ENCODE data around the gene VAMP2.

Gene VAMP2

DNA sequence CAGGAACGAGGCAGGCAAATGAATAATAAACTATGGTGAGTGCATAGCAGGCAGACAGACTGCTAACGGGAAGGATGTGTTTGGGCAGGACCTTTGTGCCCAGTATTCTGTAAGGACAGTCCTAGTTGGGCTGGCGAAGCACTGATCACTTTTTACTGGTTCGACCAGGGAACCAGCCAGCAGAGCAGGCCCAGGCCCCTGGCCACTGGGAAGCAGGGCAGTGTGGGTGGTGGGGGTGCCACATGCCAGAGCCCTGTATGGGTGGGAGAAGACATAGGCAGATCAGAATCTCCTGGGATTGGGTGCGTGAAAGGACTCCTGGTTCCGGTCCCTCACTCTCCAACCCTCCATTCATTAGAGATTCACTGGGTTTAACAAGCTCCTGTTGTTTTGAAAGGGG lies 4.0 kb upstream of the VAMP2 start:
- DNase-seq (ENCODE audit: low spot score) (no peak), ATAC-seq (ENCODE audit: low read depth) (no peak)
- Histone ChIP-seq H3K9me3 (ENCODE audit: severe bottlenecking) (no peaks in the 10 kb centered on the region), H3K27ac (ENCODE audit: poor library complexity, severe bottlenecking) (peak overlapping the region; percentile 1), H3K4me3 (ENCODE audit: severe bottlenecking) (no peak overlapping the region), H3K27me3 (ENCODE audit: insufficient read depth, poor library complexity, severe bottlenecking) (no peaks in the 10 kb centered on the region), H3K4me1 (ENCODE audit: insufficient read depth, poor library complexity, severe bottlenecking) (peaks cover 13% of the 10 kb centered on the region), H3K36me3 (ENCODE audit: low read depth) (peaks cover 3% of the 10 kb centered on the region)
- TF ChIP-seq, protein P1, sequence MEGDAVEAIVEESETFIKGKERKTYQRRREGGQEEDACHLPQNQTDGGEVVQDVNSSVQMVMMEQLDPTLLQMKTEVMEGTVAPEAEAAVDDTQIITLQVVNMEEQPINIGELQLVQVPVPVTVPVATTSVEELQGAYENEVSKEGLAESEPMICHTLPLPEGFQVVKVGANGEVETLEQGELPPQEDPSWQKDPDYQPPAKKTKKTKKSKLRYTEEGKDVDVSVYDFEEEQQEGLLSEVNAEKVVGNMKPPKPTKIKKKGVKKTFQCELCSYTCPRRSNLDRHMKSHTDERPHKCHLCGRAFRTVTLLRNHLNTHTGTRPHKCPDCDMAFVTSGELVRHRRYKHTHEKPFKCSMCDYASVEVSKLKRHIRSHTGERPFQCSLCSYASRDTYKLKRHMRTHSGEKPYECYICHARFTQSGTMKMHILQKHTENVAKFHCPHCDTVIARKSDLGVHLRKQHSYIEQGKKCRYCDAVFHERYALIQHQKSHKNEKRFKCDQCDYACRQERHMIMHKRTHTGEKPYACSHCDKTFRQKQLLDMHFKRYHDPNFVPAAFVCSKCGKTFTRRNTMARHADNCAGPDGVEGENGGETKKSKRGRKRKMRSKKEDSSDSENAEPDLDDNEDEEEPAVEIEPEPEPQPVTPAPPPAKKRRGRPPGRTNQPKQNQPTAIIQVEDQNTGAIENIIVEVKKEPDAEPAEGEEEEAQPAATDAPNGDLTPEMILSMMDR (IDR thresholded peaks at IDR 0.05; ENCODE audit: poor library complexity, severe bottlenecking) = no peak

DNA sequence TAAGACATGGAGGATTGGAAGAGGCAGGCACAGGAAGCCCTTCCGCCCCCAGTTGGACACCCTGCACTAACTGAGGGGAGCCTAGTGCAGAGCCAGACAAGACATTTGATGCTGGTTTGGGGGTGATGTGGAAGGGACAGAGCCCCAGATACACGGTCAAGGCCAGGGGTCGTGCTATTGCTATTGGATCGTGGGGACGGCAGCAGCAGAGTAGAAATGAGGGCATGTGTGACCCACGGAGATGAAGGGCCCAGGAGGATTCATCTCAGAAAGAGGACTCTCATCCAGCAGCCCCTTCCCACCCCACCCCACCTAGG lies 2.0 kb upstream of the VAMP2 start:
- Histone ChIP-seq H3K9me3 (ENCODE audit: severe bottlenecking) (no peaks in the 10 kb centered on the region), H3K27me3 (ENCODE audit: insufficient read depth, poor library complexity, severe bottlenecking) (no peaks in the 10 kb centered on the region), H3K4me1 (ENCODE audit: insufficient read depth, poor library complexity, severe bottlenecking) (peaks cover 18% of the 10 kb centered on the region), H3K4me3 (ENCODE audit: severe bottlenecking) (no peak overlapping the region), H3K27ac (ENCODE audit: poor library complexity, severe bottlenecking) (peak overlapping the region; percentile 73), H3K36me3 (ENCODE audit: low read depth) (peaks cover 19% of the 10 kb centered on the region)
- TF ChIP-seq, protein P1 (IDR thresholded peaks at IDR 0.05; ENCODE audit: poor library complexity, severe bottlenecking) = no peak
- DNase-seq (ENCODE audit: low spot score) = no peak
- no peak for ATAC-seq (ENCODE audit: low read depth)

DNA sequence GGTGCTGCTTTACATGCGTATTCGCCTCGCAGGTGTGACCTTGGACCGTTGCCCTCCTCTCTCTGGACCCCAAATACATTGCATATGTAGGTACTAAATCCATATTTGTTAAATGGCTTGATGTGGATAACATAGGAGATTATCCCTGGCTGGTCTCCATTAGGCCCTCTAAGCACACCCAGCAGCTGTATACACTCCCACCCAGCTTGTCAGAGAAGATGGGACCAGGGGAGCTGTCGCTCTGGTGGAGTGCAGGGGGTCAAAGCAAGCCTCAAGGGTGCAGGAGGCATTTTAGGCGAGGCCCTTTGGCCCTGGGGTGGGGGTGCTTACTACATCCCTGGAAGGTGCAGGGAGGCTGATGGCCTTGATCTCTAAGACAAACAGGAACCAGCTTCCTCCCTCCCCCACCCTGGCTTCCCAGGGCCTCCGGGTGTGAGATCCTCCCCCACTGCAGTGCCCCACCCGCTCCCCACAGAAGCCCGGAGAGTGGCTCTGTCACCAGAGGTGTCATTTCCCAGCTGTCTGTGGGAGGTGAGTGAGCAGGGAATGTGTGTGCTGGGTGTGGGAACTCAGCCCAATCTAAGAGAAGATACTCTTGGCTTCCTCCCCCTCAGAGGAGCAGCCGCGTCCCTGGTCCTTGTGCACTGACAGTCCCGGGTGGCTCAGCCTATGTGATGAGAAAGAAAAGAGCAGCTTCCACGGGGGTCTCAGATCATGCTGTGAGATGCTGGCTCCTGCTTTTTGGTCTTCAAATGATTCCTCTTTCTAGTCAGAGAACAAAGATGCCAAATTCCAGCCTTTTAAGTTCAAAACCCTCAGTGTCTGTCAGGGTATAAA lies 1.4 kb upstream of the VAMP2 start:
- no peaks in the 10 kb centered on the region for H3K27me3 ChIP-seq (ENCODE audit: insufficient read depth, poor library complexity, severe bottlenecking)
- peaks cover 25% of the 10 kb centered on the region for H3K36me3 ChIP-seq (ENCODE audit: low read depth)
- ATAC-seq (ENCODE audit: low read depth) = peak; percentile 36; the same call in 2 of the 3 replicates
- TF ChIP-seq, protein P1 (IDR thresholded peaks at IDR 0.05; ENCODE audit: poor library complexity, severe bottlenecking) = no peak
- DNase-seq (ENCODE audit: low spot score) = no peak
- no peaks in the 10 kb centered on the region for H3K9me3 ChIP-seq (ENCODE audit: severe bottlenecking)
- H3K27ac ChIP-seq (ENCODE audit: poor library complexity, severe bottlenecking) = peak overlapping the region; percentile 73
- no peak overlapping the region for H3K4me3 ChIP-seq (ENCODE audit: severe bottlenecking)
- H3K4me1 ChIP-seq (ENCODE audit: insufficient read depth, poor library complexity, severe bottlenecking) = peaks cover 18% of the 10 kb centered on the region

DNA sequence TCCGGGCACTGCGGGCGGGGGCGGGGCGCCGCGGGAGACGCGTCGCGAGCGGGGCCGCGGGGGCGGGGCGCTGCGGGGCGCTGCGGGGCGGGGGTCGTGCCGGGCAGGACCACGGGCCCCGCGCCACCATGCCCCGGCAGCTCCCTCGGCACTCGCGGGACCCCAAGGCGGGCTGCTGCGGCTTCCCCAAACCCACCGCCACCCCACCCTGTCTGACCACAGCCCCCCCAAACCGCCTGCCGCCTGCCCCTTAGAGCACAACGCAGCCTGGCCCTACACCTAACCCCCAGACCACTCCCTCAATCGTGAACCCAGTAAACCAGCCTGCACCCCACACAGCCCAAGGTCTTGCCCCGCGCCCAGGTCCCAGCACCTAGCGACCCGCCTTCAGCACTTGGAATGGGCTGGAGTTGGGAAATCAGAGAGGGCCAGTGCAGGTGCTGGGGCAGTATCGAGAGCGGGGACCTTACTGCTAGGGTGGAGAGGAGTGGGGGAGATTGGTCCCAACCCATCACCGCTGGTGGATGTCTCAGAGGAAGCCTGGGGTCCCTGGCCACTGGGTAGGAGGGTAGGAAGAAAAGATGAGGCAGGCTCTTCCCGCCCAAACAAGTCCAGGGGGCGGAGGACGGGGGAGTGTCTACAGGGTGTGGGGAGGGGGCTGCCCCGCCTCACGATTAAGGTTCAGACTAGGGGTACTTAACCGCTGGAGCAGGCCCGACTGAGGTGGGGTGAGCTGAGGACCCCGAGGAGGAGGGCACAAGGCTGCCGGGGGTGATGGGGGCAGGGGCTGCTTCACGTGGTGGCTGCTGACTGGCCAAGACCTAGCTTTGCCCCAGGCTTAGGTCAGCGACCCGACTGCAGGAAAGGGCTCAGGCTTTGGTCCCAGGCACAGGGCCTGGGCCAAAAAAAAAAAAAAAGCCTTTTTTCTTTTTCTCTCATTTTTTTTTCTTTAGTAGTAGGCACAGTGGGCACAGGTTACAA lies 539 bp upstream of the VAMP2 start:
- Histone ChIP-seq H3K36me3 (ENCODE audit: low read depth) (peaks cover 29% of the 10 kb centered on the region), H3K4me1 (ENCODE audit: insufficient read depth, poor library complexity, severe bottlenecking) (peaks cover 18% of the 10 kb centered on the region), H3K9me3 (ENCODE audit: severe bottlenecking) (no peaks in the 10 kb centered on the region), H3K4me3 (ENCODE audit: severe bottlenecking) (peak overlapping the region; percentile 93), H3K27ac (ENCODE audit: poor library complexity, severe bottlenecking) (peak overlapping the region; percentile 73), H3K27me3 (ENCODE audit: insufficient read depth, poor library complexity, severe bottlenecking) (no peaks in the 10 kb centered on the region)
- DNase-seq (ENCODE audit: low spot score) (no peak), ATAC-seq (ENCODE audit: low read depth) (peak; percentile 23; the same call in 1 of the 3 replicates)
- TF ChIP-seq, protein P1 (IDR thresholded peaks at IDR 0.05; ENCODE audit: poor library complexity, severe bottlenecking) = no peak
